Pons (tissue), 1 donor: ENCODE measurements around the gene CYP27B1.

Experiments
- DNase-seq: peaks from one replicate; pipeline ENCODE4 v3.0.0-alpha.2; 2016; ENCODE audit warnings: low spot score

The CYP27B1 gene

DNA sequence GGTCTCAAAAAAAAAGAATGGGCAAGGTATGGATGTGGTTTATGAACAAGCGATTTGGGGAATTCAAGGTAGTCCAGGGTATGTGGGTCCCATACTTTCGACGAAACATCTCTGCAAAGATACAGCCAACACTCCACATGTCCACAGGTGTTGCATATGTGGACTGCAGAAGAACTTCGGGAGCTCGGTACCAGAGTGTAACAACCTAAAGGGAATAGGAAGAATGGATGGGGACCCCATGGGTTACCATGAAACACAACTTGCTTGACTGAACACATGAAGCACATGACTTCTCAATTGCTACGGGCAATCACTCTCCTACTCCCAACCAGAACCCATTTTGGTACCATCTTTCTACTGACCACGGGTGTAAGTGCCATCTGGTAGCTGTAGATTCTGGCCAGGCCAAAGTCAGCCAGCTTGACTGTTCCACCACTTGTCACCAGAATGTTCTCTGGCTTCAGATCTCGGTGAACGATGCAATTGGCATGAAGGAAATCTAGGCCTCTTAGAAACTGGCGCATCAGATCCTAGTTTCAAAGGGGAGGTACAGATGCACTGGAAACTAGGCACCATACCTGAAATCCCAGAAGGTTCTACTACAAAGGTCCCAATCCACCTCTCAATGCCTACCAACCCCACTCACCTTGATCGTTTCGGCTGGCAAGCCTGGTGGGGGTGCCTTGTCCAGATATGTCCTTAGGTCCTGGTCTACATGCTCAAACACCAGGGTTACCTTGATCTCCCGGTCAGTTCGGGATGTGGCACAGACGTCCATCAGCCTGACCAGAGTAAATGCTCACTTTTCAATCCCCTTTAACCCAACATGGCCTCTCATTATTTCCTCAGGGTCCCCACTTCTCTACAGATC is 16.1 kb downstream of the CYP27B1 start:
- DNase-seq = no peak

DNA sequence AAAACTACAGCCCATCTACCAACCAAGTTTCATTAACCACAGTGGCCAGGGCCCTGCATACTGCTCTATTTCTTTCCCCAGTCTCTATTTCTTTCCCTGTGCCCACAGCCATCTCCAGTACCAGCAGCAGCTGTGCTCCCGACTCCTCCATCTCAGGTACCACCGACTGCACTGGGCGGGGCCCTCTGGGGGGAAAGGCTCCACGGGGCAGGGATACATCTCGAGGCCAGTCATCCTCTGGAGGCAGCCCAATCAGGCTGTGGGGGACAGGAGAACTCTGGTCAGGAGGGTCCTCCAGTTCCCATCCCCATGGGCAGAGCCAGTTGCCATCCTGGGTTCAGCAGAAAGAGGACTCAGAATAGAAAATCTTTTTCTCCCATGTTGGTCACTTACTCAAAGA is 17.8 kb downstream of the CYP27B1 start:
- DNase-seq = no peak

DNA sequence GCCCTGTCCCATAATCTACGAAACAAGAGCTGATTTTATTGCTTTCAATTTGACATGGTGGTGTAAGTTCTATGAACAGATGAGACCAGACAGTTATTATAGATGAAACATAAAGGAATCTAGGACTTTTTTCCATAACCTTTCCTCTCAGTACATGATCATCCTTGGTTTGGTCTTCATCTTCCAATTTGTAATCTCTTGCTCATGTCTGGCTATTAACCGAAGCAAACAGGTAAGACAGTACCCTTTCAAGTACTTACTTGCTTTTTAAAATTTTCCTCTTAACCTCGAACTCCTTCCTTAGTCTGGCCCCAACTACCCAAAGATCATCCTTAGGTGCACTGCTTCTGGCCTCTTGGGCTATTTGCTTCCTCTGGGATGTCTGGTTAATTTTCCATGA is 20.9 kb downstream of the CYP27B1 start:
- no peak for DNase-seq

DNA sequence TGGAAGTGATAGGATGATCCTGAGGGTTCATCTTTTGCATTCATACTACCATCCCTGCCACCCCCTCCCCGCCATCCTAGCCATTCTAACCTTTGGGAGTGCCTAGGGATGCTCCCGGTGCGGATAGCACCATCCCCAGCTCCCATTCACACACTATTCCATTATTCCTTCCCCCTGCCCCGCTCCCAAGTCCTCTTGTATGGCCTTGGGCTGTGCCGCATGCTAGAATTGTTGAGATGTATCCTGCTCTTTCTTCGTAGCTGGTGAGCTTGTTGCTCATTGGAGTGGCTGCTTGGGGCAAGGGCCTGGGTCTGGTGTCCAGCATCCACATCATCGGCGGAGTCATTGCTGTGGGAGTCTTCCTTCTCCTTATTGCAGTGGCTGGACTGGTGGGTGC is 21.4 kb downstream of the CYP27B1 start:
- DNase-seq = no peak

DNA sequence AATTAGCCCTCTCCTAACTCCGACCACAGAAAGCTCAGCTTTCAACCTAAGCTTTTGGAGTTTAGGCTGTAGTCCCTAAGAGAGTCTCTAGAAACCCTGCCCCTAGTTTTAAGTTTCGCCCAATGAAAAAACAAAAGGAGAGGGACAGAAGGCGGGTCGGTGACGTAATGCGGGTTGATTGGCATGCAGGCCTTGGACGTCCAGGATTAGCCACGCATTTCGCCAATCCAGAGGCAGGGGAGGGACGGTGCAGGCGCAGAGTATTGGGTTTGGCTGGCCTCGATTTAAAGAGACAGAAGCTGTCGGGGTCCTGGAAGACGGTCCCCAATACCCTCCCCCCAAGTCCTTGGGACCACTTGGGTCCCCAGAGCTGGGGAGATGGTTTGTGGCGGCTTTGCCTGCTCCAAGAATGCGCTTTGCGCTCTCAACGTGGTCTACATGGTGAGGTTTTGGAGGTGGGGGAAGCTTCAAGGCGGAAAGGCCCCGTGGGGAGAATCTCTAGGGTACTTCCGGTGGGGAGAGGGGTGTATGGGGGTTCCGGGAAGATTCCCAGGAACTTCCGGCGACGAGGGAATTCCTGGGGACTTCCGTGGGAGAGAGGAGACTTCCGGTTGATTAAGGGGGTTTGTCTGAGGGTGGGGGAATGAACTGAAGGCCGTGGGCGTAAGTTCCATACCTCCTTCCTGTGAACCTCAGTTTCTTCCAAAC is 21.9 kb downstream of the CYP27B1 start, which contains the start of gene TSPAN31:
TSS of gene TSPAN31 (plus strand) at position 263 of the 708 bp plus-strand sequence. CDS start at position 379, 116 bp downstream.
- peak; percentile 99 for DNase-seq

DNA sequence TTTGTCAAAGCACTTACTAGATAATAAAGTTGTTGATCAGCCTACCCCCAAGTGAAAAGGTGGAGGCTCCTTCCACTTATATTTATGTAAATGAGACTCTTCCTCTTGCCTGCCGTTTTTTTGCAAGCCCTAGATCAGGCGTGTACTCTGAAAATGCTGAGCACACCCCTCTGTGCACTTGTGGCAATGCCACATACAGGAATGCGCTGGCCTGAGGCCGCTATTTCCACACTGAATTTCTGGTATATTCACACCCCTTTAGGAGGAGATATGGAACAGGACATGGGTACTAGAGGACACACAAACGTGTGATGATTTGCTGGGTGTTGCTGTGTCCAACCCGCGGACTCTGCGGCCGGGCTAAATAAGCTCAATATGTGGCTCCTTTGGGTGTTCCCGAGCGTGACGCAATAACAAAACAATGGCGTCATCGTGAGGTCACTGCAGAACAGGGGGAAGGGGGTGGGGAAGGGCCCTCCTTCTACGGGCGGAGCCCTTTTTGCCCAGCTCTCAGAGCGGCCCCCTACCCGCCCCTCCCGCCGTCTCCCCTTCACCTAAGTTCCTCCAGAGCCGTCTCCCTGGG is 22.6 kb downstream of the CYP27B1 start:
- no peak for DNase-seq

DNA sequence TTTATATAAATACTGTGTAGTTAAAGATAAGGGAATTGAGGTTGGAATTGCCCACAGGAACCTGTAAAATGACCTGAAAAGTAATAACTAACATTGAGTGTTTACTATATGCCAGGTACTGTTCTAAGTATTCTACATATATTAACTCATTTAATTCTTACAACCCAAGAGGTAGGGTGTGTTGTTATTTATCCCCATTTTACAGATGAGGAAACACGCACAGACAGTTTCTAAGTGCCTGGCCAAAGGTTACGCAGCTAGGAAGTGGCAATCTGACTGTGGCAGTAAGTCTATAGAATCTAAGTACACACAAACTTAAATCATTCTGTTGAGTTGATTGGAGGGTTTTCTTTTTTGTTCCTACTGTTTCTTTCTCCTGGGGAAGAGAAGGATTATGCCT is 23.1 kb downstream of the CYP27B1 start:
- no peak for DNase-seq

DNA sequence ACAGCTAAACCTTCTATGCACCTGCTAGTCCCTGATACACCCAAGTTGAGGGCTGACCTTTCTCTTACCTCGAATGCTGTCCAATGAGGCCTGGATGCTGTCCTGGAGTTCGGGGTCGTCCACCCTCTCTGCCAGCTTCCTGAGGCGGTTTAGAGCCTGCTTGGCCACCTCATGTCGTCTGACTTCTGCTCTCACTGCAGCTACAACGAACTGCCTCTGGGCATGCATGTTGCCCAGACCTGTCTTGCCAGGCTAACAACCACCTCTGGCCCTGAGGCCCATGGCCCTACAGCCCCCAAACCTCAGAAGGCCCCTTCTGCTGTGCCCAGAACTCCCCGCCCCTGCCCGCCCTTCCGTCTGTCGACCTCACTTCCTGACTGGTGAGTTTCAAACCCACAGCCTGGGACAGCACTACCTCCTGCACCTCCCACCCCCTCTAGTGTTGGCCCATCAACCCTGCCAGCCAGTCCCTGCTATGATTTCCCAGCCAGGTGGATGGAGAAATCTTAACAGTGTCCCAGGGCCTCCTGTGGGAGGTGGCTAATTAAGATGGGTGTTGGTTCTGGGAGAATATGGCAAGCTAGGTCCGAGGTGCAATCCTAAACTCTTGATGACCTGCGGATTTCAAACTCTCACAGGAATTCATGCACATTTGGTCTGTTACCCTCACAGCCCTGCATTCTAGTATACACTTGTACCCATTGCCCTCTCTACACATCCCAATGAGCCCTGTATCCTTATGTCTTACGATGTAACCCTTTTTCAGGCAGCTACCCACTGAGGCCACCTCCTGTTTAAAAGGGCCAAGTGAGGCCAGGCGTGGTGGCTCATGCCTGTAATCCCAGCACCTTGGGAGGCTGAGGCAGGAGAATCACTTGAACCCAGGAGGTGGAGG is 24.8 kb downstream of the CYP27B1 start:
- DNase-seq = no peak

DNA sequence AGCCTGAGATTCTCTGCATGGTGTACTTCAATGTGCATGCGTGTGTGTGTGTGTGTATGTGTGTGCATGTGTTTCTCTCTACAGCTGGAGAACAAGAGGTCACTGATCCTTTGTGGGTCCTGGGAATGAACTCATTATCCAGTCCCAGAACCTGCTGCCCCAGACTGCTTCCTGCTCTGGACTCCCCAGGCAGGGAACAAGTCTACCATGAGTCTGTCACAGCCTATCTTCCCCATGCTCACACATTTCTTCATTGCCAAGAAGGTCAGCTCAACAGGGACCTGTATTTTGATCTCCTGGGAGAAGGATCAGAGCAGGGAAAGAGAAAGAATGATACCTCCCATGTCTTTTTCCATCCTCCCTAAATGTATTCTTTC is 25.5 kb downstream of the CYP27B1 start:
- no peak for DNase-seq

DNA sequence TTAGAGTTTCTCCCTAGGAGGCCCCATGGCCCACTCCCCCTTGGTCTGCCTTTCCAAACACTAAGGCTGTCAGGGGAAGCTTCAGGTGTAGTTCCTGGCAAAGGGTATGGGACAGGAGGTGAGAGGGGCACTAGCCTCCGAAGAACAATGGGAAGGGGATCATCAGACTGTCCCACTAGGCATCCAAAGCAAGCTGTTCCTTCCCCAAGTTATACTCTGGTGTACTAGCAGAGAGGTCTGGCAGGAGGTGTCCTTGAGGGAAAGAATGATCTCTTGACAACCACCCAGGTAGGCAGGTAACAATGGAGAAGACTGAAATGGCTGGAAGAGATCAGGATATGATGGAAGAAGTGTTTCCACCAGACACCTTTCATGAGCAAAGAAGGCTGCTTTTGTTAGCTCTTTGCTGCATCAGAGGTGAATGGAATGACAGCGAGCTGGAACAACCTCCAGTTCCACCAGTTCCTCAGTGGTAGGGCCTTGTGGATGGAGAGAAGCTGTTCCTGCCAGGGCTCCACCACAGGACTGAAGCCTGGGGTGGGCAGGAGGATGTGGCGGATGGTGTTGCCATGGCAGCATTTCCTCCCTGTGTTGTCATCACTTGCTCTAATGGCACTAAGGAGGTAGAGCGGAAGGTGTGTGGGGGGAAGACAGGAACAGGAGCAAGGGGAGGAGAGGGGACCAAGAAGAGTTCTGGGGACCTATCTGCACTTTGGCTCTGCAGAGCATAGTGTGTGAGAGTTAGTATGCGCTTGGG is 26.0 kb downstream of the CYP27B1 start:
- DNase-seq = no peak

DNA sequence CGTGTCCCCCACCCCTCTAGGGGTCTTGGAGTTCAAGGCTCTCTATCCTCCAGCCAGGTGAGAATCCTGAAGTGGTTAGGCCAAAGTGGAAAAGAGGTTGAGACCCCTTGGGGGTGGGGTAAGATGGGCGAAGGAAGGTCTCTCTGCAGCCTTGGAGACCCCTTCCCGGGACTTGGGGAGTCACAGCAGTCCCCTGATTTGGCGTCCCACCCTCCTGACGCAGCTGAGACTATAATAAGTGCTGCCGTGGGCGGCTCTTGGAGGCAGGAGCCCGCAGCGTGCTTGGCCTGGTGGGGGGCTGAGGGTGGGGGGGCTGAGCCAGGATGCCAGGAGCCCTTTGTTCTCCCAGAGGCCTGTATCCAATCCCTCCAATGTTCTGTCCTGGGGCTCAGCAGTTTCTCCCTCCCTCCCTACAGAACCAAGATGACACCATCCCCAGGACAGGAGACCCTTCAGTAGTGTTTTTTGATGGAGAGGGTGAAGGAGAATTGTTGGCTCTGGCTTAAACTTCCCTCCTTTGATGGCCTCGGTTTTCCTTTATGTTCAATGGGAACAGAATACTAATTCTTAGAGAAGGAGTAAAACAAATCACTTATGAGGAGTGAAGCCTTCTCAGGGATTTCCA is 26.9 kb downstream of the CYP27B1 start:
- no peak for DNase-seq

DNA sequence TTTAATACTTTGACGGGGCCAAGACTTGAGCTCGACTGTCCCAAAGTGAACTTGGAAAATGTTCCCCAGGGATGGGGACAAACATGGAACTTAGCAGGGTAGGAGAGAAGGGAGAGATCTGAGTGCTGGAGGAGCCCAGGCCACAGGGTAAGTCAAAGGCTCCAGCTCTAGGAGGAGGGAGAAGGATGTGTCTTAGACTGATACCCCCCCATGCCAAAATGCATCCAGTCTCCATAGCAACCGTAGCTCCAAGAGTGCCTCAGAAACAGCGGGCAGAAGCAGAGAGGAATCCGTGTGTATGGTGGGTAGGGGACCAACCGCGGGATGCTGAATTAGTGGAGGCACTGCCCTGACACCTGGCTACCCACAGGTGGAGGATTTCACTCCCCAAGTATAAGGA is 27.5 kb downstream of the CYP27B1 start:
- no peak for DNase-seq

DNA sequence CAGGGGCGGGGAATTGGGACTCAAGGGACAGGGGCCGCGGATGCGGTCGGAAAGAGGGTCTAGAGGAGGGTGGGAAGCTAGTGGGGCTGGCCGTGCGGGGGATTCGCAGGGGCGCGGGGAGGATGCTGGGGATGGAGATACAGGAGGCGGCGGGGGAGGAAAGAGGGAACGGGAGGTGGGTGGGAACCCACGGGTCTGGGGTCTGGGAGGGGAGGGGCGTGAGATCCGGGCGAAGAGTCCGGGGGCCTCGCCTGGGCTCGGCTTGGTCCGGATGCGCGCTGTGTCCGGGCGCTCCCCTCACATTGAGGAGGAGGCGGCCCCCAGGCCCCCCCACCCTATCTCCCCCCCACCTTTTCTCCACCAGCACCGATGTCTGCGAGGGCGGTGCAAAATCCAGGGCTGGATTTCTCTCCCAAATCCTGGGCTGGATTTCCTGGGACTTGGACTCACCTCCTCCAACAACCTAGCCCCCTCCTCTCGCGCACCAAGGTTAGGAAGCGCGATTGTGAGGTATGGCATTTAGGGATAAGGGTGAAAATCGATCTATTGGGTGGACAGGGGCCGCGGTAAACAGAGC is 28.1 kb downstream of the CYP27B1 start, which contains the start of gene AGAP2:
TSS of gene AGAP2 (minus strand) at position 82 of the 577 bp plus-strand sequence. CDS start 496 bp downstream, outside the sequence.
- DNase-seq = no peak

DNA sequence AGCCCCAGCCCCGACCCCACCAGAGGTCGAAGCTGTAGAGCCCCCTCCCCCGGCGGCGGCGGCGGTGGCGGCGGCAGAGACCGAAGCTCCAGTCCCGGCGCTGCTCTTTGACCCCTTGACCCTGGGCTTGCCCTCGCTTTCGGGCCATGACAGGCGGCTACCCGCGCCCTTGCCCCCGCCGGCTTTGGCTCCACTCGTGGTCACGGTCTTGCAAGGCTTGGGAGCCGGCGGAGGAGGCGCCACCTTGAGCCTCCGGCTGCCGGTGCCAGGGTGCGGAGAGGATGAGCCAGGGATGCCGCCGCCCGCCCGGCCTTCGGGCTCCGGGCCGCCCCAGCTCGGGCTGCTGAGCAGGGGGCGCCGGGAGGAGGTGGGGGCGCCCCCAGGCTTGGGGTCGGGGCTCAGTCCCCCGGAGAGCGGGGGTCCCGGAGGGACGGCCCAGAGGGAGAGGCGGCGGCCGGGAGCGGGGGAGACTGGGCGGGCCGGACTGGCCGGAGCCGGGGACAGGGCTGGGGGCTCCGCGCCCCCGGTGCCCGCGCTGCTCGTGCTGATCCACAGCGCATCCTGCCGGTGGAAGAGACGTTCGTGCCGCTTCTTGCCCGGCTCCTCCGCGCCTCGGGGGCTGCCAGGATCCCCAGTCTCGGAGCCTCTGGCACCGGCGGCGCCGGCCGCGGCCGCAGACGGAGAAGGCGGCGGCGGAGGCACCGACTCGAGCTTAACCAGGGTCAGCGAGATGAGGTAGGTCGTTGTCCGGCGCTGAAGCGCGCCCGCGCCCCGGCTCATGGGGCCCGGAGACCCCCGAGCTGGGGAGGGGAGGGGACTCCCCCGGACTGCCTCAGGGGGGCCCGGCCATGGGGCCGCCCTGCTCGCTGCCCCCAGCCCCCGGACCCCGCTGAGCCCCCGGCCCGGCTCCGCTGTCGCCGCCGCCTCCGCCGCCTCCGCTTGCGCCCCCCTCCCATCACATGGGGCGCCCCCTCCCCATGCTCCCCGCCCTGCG is 29.1 kb downstream of the CYP27B1 start:
- DNase-seq = no peak

DNA sequence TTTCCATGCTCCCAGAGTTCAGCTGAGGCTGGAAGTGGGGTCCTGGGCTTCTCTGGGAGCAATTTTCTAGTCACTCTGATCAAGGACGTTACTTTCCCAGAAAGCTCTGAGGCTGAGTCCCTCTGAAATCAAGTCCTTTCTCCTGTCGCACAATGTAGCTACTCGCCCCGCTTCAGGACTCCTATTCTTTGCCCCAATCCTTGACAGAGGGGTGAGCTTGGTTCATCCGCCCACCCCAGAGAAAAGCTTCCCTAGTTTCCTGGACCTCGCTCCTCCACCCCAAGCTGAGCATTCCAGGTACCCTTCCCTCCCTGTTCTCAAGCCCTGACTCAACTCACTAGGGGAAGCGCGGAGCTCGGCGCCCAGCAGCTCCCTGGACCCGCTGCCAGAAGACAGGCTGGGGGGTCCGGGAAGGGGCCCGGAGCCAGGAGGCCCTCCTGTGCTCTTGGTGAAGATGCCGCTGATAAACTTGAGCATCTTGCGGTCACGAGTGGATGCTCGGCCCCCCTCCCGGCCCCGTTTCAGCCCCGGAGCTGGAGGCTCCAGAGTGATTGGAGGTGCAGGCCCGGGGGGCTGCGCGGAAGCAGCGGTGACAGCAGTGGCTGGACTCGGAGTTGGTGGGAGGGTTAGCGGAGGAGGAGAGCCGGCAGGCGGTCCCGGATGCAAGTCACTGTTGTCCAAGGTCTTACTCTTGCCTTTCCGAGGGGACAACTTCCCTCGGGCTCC is 30.0 kb downstream of the CYP27B1 start:
- DNase-seq = no peak

DNA sequence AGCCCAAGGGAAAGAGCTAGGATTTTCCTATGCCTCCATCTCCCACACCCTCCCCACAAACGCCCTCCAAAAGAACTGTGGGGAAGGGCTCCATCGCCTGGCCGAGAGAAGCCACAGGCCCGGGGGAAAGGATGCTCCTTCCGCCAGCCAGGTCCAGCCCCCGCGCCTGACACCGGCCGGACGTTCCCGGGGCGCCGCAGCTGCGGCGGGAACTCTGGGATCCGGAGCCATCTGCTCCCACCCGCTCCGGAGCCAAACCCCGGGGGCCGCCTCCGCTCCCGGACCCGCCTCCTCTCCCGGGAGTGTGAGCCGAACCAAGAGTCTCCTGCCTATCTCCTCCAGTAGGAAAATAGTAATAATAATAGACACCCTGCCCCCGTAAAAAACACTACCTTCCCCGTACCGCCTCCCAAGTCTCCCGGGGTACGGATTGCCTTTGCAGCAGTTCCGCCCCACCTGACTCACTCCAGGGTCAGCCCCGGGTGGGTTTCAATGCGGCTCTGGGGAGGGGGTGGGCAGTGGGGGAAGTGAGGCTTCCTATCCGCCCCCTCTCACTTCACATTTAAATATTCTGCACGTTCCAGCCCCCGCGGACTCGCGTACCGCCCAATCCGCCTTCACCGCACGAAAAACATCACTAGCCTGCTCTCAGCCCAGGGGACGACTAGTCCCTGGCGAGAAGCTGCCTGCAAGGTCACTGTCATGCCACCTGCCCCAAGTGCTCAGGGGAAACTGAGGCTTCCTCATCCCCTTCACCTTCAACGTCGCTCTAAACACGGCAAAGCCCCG is 30.7 kb downstream of the CYP27B1 start:
- DNase-seq = no peak

DNA sequence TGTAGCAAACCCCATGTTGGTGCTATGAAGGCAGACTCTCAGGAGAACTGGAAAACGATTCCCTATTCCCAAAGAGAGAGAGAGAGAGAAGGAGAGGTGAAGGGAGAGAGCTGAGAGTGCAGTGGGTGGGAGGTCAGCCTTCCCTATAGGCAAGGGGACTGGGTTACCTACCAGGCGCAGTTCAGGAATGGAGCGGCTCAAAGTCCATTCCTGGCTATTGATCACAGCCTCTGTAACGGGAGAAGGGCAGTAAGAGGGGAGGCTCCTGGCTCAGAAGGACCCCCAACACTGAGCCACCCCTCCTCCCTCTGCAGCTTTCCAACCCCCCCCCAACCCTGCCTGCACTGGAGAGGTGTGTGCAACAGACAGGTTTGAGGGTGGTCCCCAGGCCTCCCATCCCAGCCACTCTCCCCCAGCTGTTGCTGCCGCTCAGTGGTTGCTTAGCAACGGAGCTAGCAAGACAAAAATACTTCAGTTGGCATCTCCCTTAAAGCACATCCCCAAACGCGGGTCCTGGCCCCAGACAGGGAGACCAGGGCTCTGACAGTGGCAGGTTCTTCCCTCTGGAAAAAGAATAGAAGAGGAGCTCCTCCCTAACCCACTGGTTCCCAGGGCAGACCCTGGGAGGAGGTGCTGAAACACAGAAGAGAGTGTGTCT is 31.6 kb downstream of the CYP27B1 start:
- DNase-seq = no peak
